ENCODE data around the gene MAP6.
A peak's percentile ranks its signal among the peaks of the same experiment; 100 is the strongest.
"Not testable (repeated sequence)": the region's sequence is repeated elsewhere in the genome, so short reads cannot be mapped to it uniquely, and the experiment has no call there.

The MAP6 gene

DNA sequence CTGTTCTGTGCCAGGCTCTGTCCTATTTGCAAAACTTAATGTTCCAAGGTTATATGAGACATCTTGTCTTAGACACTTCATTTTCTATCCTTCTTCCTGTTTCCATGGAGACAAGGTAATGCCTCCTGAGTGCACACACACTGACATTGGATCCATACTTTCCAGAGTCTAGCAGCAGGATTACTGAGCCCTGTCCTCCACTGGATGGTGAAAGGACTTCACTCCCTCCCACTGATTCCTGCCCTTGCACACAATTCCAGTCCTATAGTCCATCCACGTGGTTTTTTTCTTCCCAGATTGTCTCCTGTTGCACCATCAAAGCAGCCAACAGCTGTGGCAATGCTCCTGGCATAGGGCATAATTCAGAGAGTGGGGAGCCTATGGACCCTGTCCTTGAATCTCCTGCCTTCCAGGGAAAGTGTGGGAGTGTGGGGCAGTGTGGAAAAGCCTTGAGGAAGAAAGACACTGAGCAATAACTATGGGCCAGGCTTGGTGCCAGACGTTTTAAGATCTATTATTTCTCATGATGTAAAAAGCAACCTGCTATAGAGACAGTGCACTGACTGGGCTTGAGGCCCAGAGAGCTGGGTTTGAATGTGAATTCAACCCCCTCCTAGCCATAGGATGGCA lies 75.4 kb downstream of the MAP6 start:
- DNase-seq (ENCODE audit: low read depth in 1 of 2, low spot score in 1 of 2): no peak

DNA sequence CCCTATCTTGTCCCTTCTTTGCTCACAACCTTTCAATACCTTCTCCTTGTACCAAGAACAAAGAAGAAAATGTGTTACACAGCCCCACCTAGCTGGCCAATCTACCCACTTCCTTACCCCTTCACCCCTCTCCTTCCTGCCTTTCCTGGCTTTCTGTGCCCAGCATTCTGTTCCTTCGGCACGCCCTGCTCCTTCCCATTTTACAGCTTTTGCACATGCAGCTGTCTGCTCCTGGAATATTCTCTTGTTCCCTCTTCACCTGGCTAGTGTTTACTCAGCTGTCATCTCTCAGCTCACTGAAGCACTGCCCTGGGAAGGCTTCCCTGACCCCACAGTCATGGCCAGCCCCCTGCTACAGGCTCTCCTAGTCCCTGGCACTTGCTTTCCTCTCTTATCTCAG lies 76.1 kb downstream of the MAP6 start:
- DNase-seq (ENCODE audit: low read depth in 1 of 2, low spot score in 1 of 2): no peak

DNA sequence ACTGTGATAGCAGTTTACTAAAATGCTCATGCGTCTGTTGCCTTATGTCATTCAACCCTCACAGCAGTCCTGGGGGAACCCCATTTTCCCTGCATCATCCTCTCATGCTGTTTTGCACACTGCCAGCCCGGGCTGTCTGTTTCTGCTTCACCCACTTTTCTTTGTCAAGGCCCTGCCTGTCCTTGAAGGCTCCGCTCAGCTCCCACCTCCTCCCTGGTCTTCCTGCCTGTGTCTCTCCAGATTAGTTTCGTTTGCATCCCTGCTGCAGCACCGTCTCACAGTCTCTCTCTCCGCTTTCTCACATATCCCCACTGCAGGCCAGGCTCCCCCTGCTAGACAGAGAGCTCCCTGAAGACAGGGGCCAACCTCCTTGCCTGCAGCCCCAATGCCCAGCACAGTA lies 76.9 kb downstream of the MAP6 start:
- DNase-seq (ENCODE audit: low read depth in 1 of 2, low spot score in 1 of 2): no peak

- no peak for DNase-seq (ENCODE audit: low read depth in 1 of 2, low spot score in 1 of 2)
Measured at GRCh38 chr11:75591371-75591770, 77.5 kb downstream of the MAP6 start.

GRCh38 chr11:75589933-75590332 lies 78.9 kb downstream of the MAP6 start:
- DNase-seq (ENCODE audit: low read depth in 1 of 2, low spot score in 1 of 2): no peak

GRCh38 chr11:75589051-75589450 lies 79.8 kb downstream of the MAP6 start:
- DNase-seq (ENCODE audit: low read depth in 1 of 2, low spot score in 1 of 2): no peak

DNA sequence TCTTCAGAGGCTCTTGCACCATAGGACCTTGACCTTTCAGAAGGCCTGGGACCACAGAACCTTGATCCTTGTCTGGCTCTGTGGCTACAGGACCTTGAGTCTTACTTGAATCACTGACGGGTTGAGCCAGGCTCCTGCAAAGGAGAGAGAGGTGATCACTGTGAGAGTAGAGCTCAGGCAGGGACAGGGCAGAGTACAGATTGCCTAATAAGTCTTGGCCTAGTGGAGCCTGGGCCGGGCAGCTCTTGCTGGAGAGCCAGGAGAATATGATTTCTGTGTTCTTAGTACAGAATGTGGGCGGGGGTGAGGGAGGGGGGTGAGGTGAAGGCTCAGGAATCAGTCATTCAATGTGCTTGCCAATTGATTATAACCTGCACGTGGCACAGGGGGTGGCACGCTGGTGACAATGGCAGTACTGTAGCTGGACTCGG lies 80.8 kb downstream of the MAP6 start:
- DNase-seq (ENCODE audit: low read depth in 1 of 2, low spot score in 1 of 2): no peak

- no peak for DNase-seq (ENCODE audit: low read depth in 1 of 2, low spot score in 1 of 2)
Measured at GRCh38 chr11:75586395-75586794, 82.4 kb downstream of the MAP6 start.

DNA sequence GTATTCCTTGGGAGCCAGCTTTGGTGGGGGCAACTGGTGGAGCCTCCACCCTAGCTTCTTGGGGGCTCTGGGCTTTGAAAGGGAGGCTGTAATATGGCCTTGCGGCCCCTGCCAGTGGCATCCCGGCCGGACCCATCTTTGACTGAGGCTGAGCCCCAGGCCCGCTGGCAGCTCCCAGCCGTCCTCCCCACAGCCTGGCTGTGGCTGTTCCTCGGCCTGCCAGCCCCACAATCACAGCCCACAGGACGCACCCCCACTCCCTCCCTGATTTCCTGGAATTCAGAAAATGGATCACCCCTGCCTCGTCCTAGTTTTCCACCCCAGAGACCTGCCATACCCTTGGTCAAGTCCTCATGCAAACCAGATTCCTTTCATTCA lies 83.6 kb downstream of the MAP6 start:
- no peak for DNase-seq (ENCODE audit: low read depth in 1 of 2, low spot score in 1 of 2)

- DNase-seq (ENCODE audit: low read depth in 1 of 2, low spot score in 1 of 2): not testable (repeated sequence)
Measured at GRCh38 chr11:75584659-75585292, 84.1 kb downstream of the MAP6 start.

- DNase-seq (ENCODE audit: low read depth in 1 of 2, low spot score in 1 of 2): no peak
Measured at GRCh38 chr11:75583718-75584658, 84.8 kb downstream of the MAP6 start.

DNA sequence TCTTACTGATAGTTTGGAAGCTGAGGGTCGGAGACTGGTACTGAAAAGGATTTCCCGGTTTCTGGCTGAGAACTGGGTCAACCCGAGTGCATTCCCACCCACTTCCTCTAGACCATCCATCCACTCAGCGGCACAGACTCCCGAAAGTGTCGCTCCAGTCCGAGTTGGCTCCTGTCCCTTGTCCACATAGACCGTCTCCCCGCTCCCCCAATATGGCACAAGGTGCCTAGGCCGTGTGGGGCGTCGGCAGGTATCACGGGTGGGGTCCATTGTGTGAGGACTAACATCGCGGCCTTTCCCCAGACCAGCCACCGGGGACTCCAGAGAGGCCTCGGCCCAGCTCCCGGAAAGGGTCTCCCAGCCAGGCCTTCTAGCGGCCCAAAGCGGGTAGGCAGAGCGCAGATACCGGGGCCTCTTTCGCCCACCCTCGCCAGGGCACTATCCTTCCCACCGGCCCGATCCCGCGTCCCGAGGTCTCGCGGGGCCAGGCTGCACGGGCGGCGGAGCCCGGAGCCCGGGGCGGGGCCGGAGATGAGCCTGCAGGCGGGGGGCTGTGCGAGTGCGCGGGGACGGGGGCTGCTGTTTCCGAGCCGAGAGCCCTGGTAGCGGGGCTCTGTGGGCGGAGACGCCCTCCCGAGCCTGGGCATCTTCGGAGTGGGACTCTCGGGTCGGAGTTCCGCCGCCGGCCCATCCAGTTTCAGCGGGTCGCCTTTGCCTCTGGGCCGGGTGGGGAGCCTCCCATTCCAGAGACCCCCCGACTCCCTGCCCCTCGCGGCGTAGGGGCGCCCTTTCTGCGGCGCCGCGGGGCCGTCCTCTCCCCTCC lies 85.7 kb downstream of the MAP6 start:
- peak; percentile 14 to 32 for DNase-seq (ENCODE audit: low read depth in 1 of 2, low spot score in 1 of 2)

GRCh38 chr11:75582506-75582894 lies 86.3 kb downstream of the MAP6 start:
- DNase-seq (ENCODE audit: low read depth in 1 of 2, low spot score in 1 of 2): no peak

- DNase-seq (ENCODE audit: low read depth in 1 of 2, low spot score in 1 of 2): no peak
Measured at GRCh38 chr11:75579841-75580240, 89.0 kb downstream of the MAP6 start.

- DNase-seq (ENCODE audit: low read depth in 1 of 2, low spot score in 1 of 2): no peak
Measured at GRCh38 chr11:75578977-75579376, 89.9 kb downstream of the MAP6 start.

- DNase-seq (ENCODE audit: low read depth in 1 of 2, low spot score in 1 of 2): peak; percentile 36 to 39
Measured at GRCh38 chr11:75577207-75577606, 91.6 kb downstream of the MAP6 start.

- no peak for DNase-seq (ENCODE audit: low read depth in 1 of 2, low spot score in 1 of 2)
Measured at GRCh38 chr11:75576499-75576918, 92.3 kb downstream of the MAP6 start.

- no peak for DNase-seq (ENCODE audit: low read depth in 1 of 2, low spot score in 1 of 2)
Measured at GRCh38 chr11:75576017-75576416, 92.8 kb downstream of the MAP6 start.

DNA sequence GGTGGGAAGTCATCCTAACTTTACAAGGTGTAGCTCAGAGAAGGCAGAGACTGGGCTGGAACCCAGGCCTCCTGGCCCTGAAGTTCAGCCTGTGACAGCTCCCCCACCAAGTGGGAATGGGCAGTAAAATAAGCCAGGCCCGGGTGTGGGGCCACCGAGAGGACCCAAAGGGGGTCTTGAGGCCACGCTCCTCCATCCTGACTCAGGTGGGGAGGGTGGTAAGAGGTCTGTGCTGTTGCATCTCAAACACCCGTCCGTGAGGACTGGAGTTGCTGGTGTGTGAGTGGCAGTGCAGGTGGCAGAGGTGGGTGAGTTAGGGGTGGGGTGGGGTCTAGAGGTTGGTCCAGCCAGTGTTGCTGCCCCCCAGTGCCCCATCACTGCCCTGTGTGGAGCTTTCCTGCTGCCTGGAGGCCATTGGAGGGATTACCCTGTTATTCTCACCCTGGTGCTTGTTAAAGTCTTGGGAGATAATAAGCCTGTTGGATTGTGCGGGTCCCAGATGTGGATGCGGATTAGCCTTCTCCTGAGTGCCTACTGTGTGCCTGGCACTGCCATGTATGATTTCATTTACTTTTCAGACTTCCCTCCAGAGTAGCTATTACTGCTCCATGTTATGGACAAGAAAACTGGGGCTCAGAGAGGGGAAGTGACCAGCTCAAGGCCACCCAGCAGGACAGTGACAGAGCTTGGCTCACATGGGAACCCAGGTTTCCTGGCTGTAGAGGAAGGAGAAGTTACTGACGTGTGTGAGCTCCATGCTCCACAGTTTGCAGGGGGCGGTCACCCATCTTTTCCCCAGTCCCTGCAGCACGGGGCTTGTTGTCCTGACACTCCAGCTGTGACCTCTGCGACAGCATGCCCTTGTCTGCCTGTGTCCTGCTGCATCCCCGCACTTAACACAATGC lies 93.9 kb downstream of the MAP6 start:
- no peak for DNase-seq (ENCODE audit: low read depth in 1 of 2, low spot score in 1 of 2)

- DNase-seq (ENCODE audit: low read depth in 1 of 2, low spot score in 1 of 2): no peak
Measured at GRCh38 chr11:75572744-75573143, 96.1 kb downstream of the MAP6 start.
